ENCODE results near the gene RARB.
A peak's percentile ranks its signal among the peaks of the same experiment; 100 is the strongest.

RARB gene

GRCh38 chr3:25472153-25472552 is 44.1 kb downstream of the RARB start:
- TF ChIP-seq CTCF (conservative IDR thresholded peaks at IDR 0.05) (no peak), ZFX (IDR thresholded peaks at IDR 0.05) (no peak)
- peak overlapping the region; percentile 51; the same call in 1 of the 2 replicates for H3K27ac ChIP-seq

- H3K27ac ChIP-seq: no peak overlapping the region
- TF ChIP-seq ZFX (IDR thresholded peaks at IDR 0.05) (no peak), CTCF (conservative IDR thresholded peaks at IDR 0.05) (no peak)
Observed at GRCh38 chr3:25472731-25473130, 44.7 kb downstream of the RARB start.

GRCh38 chr3:25473246-25473645 is 45.2 kb downstream of the RARB start:
- H3K27ac ChIP-seq: no peak overlapping the region
- TF ChIP-seq ZFX (IDR thresholded peaks at IDR 0.05) (no peak), CTCF (conservative IDR thresholded peaks at IDR 0.05) (no peak)

GRCh38 chr3:25474052-25474451 is 46.0 kb downstream of the RARB start:
- no peak for TF ChIP-seq ZFX (IDR thresholded peaks at IDR 0.05)
- no peak for TF ChIP-seq CTCF (conservative IDR thresholded peaks at IDR 0.05)
- no peak overlapping the region for H3K27ac ChIP-seq

- TF ChIP-seq ZFX (IDR thresholded peaks at IDR 0.05) (no peak), CTCF (conservative IDR thresholded peaks at IDR 0.05) (no peak)
- H3K27ac ChIP-seq: no peak overlapping the region
Observed at GRCh38 chr3:25476639-25477038, 48.6 kb downstream of the RARB start.

GRCh38 chr3:25478211-25478757 is 50.2 kb downstream of the RARB start:
- TF ChIP-seq CTCF (conservative IDR thresholded peaks at IDR 0.05) (no peak), ZFX (IDR thresholded peaks at IDR 0.05) (no peak)
- no peak overlapping the region for H3K27ac ChIP-seq

- TF ChIP-seq CTCF (conservative IDR thresholded peaks at IDR 0.05): no peak
- TF ChIP-seq ZFX (IDR thresholded peaks at IDR 0.05): no peak
- no peak overlapping the region for H3K27ac ChIP-seq
Observed at GRCh38 chr3:25478964-25479726, 51.1 kb downstream of the RARB start.
